Suprapubic skin (tissue), 4 donors: Measurements from ENCODE around the gene ZSCAN18. TPM values are rescaled to one million over a fixed set of nuclear protein-coding genes. Genes with fewer than 3 reads are reported as not detected.

Source experiments
- DNase-seq, 2 donors: peaks; one replicate each; pipeline ENCODE4 v3.0.0-alpha.2; 2019; ENCODE audit warnings: low spot score in 2 of 2
- H3K27ac ChIP-seq: fragments of 200-600 bp; sonication (generic); one replicate; pipeline ENCODE4 v1.5.1; 2019
- H3K27me3 ChIP-seq: fragments of 200-600 bp; sonication (generic); one replicate; pipeline ENCODE4 v1.5.1; 2019
- H3K36me3 ChIP-seq: fragments of 200-600 bp; sonication (generic); one replicate; pipeline ENCODE4 v1.5.1; 2019
- H3K4me1 ChIP-seq: fragments of 200-600 bp; sonication (generic); one replicate; pipeline ENCODE4 v1.5.1; 2019
- H3K4me3 ChIP-seq: fragments of 200-600 bp; sonication (generic); one replicate; pipeline ENCODE4 v1.5.1; 2019; ENCODE audit warnings: mild to moderate bottlenecking
- H3K9me3 ChIP-seq: fragments of 200-600 bp; sonication (generic); one replicate; pipeline ENCODE4 v1.5.1; 2019
- CTCF ChIP-seq, 2 donors: fragments of 200-600 bp in 1 of 2; fragments of 450-650 bp in 1 of 2; sonication (generic) in 1 of 2; IDR thresholded peaks; one replicate each; pipeline ENCODE4 v1.5.1; 2016 to 2019; ENCODE audit warnings: antibody characterized with exemption in 2 of 2, mild to moderate bottlenecking in 1 of 2, moderate library complexity in 1 of 2
- EP300 ChIP-seq: sonication (generic); formaldehyde crosslinking; IDR thresholded peaks from one replicate; pipeline ENCODE4 v1.6.1; 2017; ENCODE audit warnings: antibody characterized with exemption
- POLR2A ChIP-seq, 2 donors: fragments of 450-650 bp; IDR thresholded peaks; one replicate each; pipeline ENCODE4 v1.6.1; 2017; ENCODE audit warnings: antibody characterized with exemption in 2 of 2, mild to moderate bottlenecking in 2 of 2, moderate library complexity in 2 of 2
- POLR2AphosphoS5 ChIP-seq, 3 donors: sonication (generic); formaldehyde crosslinking; IDR thresholded peaks; one replicate each; pipeline ENCODE4 v1.6.1; 2017; ENCODE audit warnings: antibody characterized with exemption in 3 of 3
- WGBS: methylation state at CpG from one replicate; pipeline ENCODE4 v1.1.5; 2018; 5-methylcytosine and 5-hydroxymethylcytosine counted together
- total RNA-seq, 4 donors: library from RNA; depleted of rRNA; stranded (reverse); fragments of >200 nt; gene quantifications; one replicate each; pipeline ENCODE4 v1.1.0, GENCODE V29; 2016

ZSCAN18 gene
- total RNA-seq, 4 donors from 2014 or later, result 33.0 to 52.8 (median 48.9) TPM

GRCh38 chr19:58056861-58057260 lies 41.2 kb downstream of the ZSCAN18 start:
- DNase-seq, result no peak
- no peaks in the 10 kb centered on the region for H3K36me3 ChIP-seq
- H3K4me1 ChIP-seq, result peaks cover 12% of the 10 kb centered on the region
- 90% methylated on average over 8 of the region's 8 CpGs for WGBS
- H3K27me3 ChIP-seq, result peaks cover 3% of the 10 kb centered on the region
- TF ChIP-seq EP300, result no peak
- TF ChIP-seq CTCF (IDR thresholded peaks at IDR 0.05), result no peak
- no peak for TF ChIP-seq POLR2A (IDR thresholded peaks at IDR 0.05)
- no peak for TF ChIP-seq POLR2AphosphoS5 (IDR thresholded peaks at IDR 0.05)
- no peak overlapping the region for H3K4me3 ChIP-seq
- H3K27ac ChIP-seq, result no peak overlapping the region
- no peaks in the 10 kb centered on the region for H3K9me3 ChIP-seq

DNA sequence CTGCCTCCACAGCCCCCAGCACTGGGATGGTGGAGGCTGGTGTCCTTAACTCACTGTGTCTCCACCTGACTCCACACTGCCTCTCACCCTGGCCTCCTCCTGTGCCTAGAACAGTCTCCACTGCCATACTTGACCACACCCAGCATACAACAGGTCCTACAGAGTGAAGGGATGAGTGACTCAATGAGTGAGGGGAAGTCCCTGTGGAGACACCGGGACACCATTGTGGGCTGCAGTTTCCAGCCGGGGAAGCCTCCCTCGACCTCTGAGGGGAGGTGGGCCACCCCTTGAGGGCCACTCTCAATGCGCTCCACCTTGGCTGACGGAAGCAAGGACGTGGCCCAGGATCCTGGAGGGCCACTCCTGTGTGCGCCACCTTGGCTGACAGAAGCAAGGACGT lies 41.8 kb downstream of the ZSCAN18 start:
- peaks cover 3% of the 10 kb centered on the region for H3K9me3 ChIP-seq
- peaks cover 3% of the 10 kb centered on the region for H3K27me3 ChIP-seq
- no peak for DNase-seq
- H3K4me1 ChIP-seq, result peaks cover 12% of the 10 kb centered on the region
- H3K27ac ChIP-seq, result no peak overlapping the region
- TF ChIP-seq POLR2AphosphoS5 (IDR thresholded peaks at IDR 0.05) (no peak), POLR2A (IDR thresholded peaks at IDR 0.05) (no peak), CTCF (IDR thresholded peaks at IDR 0.05) (no peak), EP300 (no peak)
- H3K36me3 ChIP-seq, result no peaks in the 10 kb centered on the region
- 100% methylated on average over 4 of the region's 8 CpGs for WGBS
- H3K4me3 ChIP-seq, result no peak overlapping the region

DNA sequence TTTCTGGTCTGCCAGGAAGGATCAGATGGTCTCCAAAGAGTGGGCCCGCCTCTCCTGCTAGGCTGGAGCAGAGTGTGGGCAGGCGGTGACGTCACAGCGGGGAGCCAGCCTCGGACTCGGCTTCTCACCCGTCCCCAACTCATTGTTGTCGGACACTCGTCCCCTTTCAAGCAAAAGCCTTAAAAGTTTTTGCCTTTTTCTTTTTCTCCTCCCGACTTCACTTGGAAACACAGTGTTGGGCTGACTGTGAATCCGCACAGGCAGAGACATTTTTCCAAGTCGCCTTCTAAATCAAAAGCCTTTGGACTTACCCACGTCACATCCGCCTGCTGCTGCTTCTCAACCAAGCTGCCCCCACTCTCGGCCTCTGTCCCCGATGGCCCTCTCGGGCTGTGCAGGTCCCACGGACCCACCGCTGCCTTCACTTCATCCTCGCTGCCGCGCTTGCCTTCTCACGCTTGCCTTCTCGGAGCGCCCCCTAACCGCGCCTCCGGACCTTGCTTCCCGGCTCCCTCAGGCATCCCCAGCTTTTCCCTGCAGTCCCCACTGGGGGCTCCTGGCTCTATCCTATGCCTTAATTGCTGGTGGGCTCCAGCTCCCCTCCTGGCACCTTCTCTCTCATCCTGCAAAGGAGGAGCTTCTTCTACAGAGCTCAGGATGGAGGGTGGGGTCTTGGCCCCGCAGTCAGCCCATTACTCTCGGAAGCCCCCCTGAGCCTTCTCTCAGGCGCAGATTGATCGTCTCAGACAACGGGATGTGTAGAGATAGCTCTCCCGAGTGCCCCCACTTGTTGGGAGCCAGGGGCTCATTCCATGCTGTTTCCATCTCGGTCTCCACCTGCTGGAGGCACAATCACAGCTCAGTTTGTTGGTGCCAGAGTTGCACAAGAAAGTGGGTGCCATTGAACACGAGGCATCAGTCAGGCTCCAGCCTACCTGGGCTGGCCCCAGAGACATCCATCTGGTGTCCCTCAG lies 42.8 kb downstream of the ZSCAN18 start:
- no peaks in the 10 kb centered on the region for H3K36me3 ChIP-seq
- no peak for DNase-seq
- H3K4me1 ChIP-seq, result peaks cover 12% of the 10 kb centered on the region
- TF ChIP-seq EP300, result no peak
- no peak for TF ChIP-seq POLR2AphosphoS5 (IDR thresholded peaks at IDR 0.05)
- TF ChIP-seq CTCF (IDR thresholded peaks at IDR 0.05), result no peak
- TF ChIP-seq POLR2A (IDR thresholded peaks at IDR 0.05), result no peak
- peaks cover 6% of the 10 kb centered on the region for H3K9me3 ChIP-seq
- H3K27ac ChIP-seq, result no peak overlapping the region
- WGBS, result 36% methylated on average over 37 of the region's 37 CpGs
- peak overlapping the region; percentile 35 for H3K4me3 ChIP-seq
- H3K27me3 ChIP-seq, result peaks cover 3% of the 10 kb centered on the region

DNA sequence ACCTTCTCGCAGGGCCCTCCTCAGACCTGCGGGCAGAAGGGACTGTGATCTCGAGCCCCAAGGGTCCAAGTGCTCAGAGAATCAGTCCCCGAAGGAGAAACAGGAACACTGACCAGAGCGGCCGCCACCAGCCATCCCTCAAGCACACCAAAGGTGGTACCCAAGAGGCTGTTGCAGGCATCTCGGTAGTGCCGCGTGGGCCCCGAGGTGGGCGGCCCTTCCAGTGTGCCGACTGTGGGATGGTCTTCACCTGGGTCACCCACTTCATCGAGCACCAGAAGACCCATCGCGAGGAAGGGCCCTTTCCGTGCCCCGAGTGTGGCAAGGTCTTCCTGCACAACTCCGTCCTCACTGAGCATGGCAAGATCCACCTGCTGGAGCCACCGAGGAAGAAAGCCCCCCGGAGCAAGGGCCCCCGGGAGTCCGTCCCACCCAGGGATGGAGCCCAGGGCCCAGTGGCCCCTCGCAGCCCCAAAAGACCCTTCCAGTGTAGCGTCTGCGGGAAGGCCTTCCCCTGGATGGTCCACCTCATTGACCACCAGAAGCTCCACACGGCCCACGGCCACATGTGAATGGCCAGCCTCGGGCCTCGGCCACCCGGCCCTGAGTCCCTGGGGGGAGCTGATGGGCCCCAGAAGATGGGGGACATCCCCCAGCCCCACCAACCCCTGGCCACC lies 44.4 kb downstream of the ZSCAN18 start:
- 100% methylated on average over 2 of the region's 30 CpGs for WGBS
- H3K4me1 ChIP-seq, result peaks cover 1% of the 10 kb centered on the region
- DNase-seq, result no peak
- H3K36me3 ChIP-seq, result no peaks in the 10 kb centered on the region
- H3K4me3 ChIP-seq, result no peak overlapping the region
- no peak overlapping the region for H3K27ac ChIP-seq
- no peak for TF ChIP-seq CTCF (IDR thresholded peaks at IDR 0.05)
- peaks cover 13% of the 10 kb centered on the region for H3K9me3 ChIP-seq
- peaks cover 3% of the 10 kb centered on the region for H3K27me3 ChIP-seq

DNA sequence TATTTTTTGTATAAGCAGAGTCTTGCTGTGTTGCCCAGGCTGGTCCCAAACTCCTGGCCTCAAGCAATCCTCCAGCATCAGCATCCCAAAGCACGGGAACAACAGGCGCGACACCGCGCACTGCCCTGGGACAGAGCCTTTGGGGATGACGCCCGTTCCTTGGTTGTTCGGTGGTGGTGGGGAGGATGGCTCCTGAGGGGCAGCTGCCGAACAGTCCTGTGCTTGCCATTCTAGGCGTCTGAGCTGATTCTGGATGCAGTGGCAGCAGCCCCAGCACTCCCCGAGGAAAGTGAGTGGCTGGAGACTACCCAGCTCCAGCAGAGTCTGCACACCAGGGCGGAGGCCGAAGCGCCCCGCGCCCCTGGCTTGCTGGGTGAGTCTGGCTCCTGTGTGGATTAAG lies 45.8 kb downstream of the ZSCAN18 start:
- Histone ChIP-seq H3K27ac (no peak overlapping the region), H3K4me3 (no peak overlapping the region), H3K9me3 (peaks cover 16% of the 10 kb centered on the region), H3K4me1 (no peaks in the 10 kb centered on the region), H3K27me3 (peaks cover 3% of the 10 kb centered on the region), H3K36me3 (no peaks in the 10 kb centered on the region)
- WGBS, result 96% methylated on average over 8 of the region's 16 CpGs
- no peak for TF ChIP-seq CTCF (IDR thresholded peaks at IDR 0.05)
- TF ChIP-seq EP300, result no peak
- no peak for TF ChIP-seq POLR2AphosphoS5 (IDR thresholded peaks at IDR 0.05)
- TF ChIP-seq POLR2A (IDR thresholded peaks at IDR 0.05), result no peak
- DNase-seq, result no peak
